Measurements from ENCODE around the gene CRYBA2.

GRCh38 chr2:218985325-218986091 lies 7.7 kb downstream of the CRYBA2 start:
- no peak for TF ChIP-seq CTCF (IDR thresholded peaks at IDR 0.05)
- no peak for TF ChIP-seq POLR2A (IDR thresholded peaks at IDR 0.05)

Data from adrenal gland (tissue), 5 donors.